Measurements from ENCODE around the gene KCTD18. TPM values are rescaled to one million over a fixed set of nuclear protein-coding genes. Genes with fewer than 3 reads are reported as not detected.

The KCTD18 gene
- total RNA-seq, 1 experiment from 2014 or later = 31.5 TPM

Other genes with a start within 250 kb of the KCTD18 start
- 150 and 154 TPM in 2 replicates for gene SPATS2L, start 203.4 kb downstream of the KCTD18 start, total RNA-seq (2014; rRNA removed; shearing (Covaris generic))
- gene SGO2, start 16.1 kb upstream of the KCTD18 start, total RNA-seq (2014; rRNA removed; shearing (Covaris generic)) = 24.2 and 33.1 TPM in 2 replicates
- 8.4 and 13.2 TPM in 2 replicates for gene AOX1, start 75.9 kb upstream of the KCTD18 start, total RNA-seq (2014; rRNA removed; shearing (Covaris generic))